IMR-90 (cell line): ENCODE measurements around the gene GLI1. TPM values are rescaled to one million over a fixed set of nuclear protein-coding genes. Genes with fewer than 3 reads are reported as not detected.

Experiments used
- ATAC-seq: fragments of 200-7000 bp; cut with Tn5 transposase; 2 replicates; pipeline ENCODE4 v1.9.1; 2020; ENCODE audit warnings: low read depth, mild to moderate bottlenecking, moderate library complexity
- BruUV-seq: library from RNA; stranded (reverse); fragments of 400-500 nt; replicated peaks from 2 replicates; lab custom pipeline; 2021; lab: Mats Ljungman, UMichigan
- CTCF ChIA-PET: fragments of 300-600 bp; formaldehyde crosslinking; extraction: SDS; loops from one replicate; lab custom pipeline; 2021; ENCODE audit warnings: antibody characterized with exemption; lab: Yijun Ruan, JAX
- POLR2A ChIA-PET: fragments of 300-600 bp; sonication (Branson Sonifier 250); formaldehyde crosslinking; loops from one replicate; lab custom pipeline; 2022; ENCODE audit warnings: antibody characterized with exemption; ENCODE audit not compliant: unreplicated experiment; lab: Charles Lee
- DNase-seq: peaks from one replicate; pipeline ENCODE4 v3.0.0; 2013
- H2AFZ ChIP-seq: replicated peaks from 2 replicates; pipeline ENCODE3; 2013; ENCODE audit warnings: low read length, mild to moderate bottlenecking; ENCODE audit not compliant: poor library complexity
- H2AK5ac ChIP-seq: 2 replicates; pipeline ENCODE4 v1.6.1; 2013; ENCODE audit warnings: low read depth, low read length, inconsistent platforms
- H2AK9ac ChIP-seq: replicated peaks from 2 replicates; pipeline ENCODE3; 2013; ENCODE audit warnings: mild to moderate bottlenecking, low read depth, low read length, moderate library complexity; ENCODE audit not compliant: poor library complexity
- H2BK120ac ChIP-seq: 2 replicates; pipeline ENCODE4 v1.6.1; 2013; ENCODE audit warnings: low read depth, low read length, inconsistent platforms
- H2BK15ac ChIP-seq: 3 replicates; pipeline ENCODE4 v1.6.1; 2013; ENCODE audit warnings: low read depth, low read length, inconsistent platforms
- H2BK20ac ChIP-seq: 2 replicates; pipeline ENCODE4 v1.6.1; 2013; ENCODE audit warnings: low read depth, mild to moderate bottlenecking, inconsistent platforms, low read length, moderate library complexity
- H2BK5ac ChIP-seq: 2 replicates; pipeline ENCODE4 v1.6.1; 2013; ENCODE audit warnings: mild to moderate bottlenecking, low read depth, low read length, inconsistent platforms; ENCODE audit not compliant: poor library complexity, severe bottlenecking
- H3K14ac ChIP-seq: replicated peaks from 2 replicates; pipeline ENCODE4 v1.6.1; 2013; ENCODE audit warnings: low read depth, low read length, inconsistent platforms
- H3K18ac ChIP-seq: 2 replicates; pipeline ENCODE4 v1.6.1; 2013; ENCODE audit warnings: low read depth, low read length, control low read depth
- H3K23ac ChIP-seq: 2 replicates; pipeline ENCODE4 v1.6.1; 2013; ENCODE audit warnings: low read depth, low read length, inconsistent platforms
- H3K27ac ChIP-seq: 2 replicates; pipeline ENCODE4 v1.5.1; 2013; ENCODE audit warnings: mild to moderate bottlenecking, control low read depth, low read length; ENCODE audit not compliant: insufficient read depth
- H3K27me3 ChIP-seq: 2 replicates; pipeline ENCODE4 v1.6.1; 2013; ENCODE audit warnings: low read length; ENCODE audit not compliant: control insufficient read depth, insufficient read depth
- H3K36me3 ChIP-seq: 2 replicates; pipeline ENCODE4 v1.6.1; 2013; ENCODE audit warnings: low read length, mixed read lengths; ENCODE audit not compliant: control insufficient read depth, insufficient read depth
- H3K4ac ChIP-seq: 2 replicates; pipeline ENCODE4 v1.6.1; 2013; ENCODE audit warnings: low read depth, low read length, inconsistent platforms
- H3K4me1 ChIP-seq: 2 replicates; pipeline ENCODE4 v1.6.1; 2013; ENCODE audit warnings: low read length, mixed read lengths; ENCODE audit not compliant: control insufficient read depth, insufficient read depth
- H3K4me2 ChIP-seq: 2 replicates; pipeline ENCODE4 v1.6.1; 2013; ENCODE audit warnings: low read depth, mild to moderate bottlenecking, control low read depth, low read length, moderate library complexity
- H3K4me3 ChIP-seq: 2 replicates; pipeline ENCODE4 v1.5.1; 2013; ENCODE audit warnings: low read depth, mild to moderate bottlenecking, control low read depth, low read length, moderate library complexity; ENCODE audit not compliant: insufficient read depth
- H3K56ac ChIP-seq: 2 replicates; pipeline ENCODE4 v1.6.1; 2013; ENCODE audit warnings: low read length, inconsistent platforms; ENCODE audit not compliant: insufficient read depth; ENCODE audit errors: extremely low read depth
- H3K79me1 ChIP-seq, 2 experiments: 2 replicates each; pipeline ENCODE4 v1.6.1; 2013; ENCODE audit warnings: low read length in 2 of 2, inconsistent platforms in 1 of 2, low read depth in 1 of 2
- H3K9ac ChIP-seq: 2 replicates; pipeline ENCODE4 v1.6.1; 2013; ENCODE audit warnings: low read depth, low read length, control low read depth
- H3K9me1 ChIP-seq: 2 replicates; pipeline ENCODE4 v1.6.1; 2013; ENCODE audit warnings: low read length, inconsistent platforms; ENCODE audit not compliant: insufficient read depth
- H3K9me3 ChIP-seq: 2 replicates; pipeline ENCODE4 v1.6.1; 2013; ENCODE audit warnings: low read length; ENCODE audit not compliant: control insufficient read depth, insufficient read depth
- H4K20me1 ChIP-seq: 2 replicates; pipeline ENCODE4 v1.6.1; 2013; ENCODE audit warnings: low read length, inconsistent platforms; ENCODE audit not compliant: insufficient read depth
- H4K5ac ChIP-seq: 2 replicates; pipeline ENCODE4 v1.6.1; 2013; ENCODE audit warnings: mild to moderate bottlenecking, low read depth, low read length, control low read depth
- H4K8ac ChIP-seq, 2 experiments: 2 replicates each; pipeline ENCODE4 v1.6.1; 2013; ENCODE audit warnings: low read depth in 2 of 2, low read length in 2 of 2, control low read depth in 1 of 2, inconsistent platforms in 1 of 2
- H4K91ac ChIP-seq: 2 replicates; pipeline ENCODE4 v1.6.1; 2013; ENCODE audit warnings: low read depth, low read length, inconsistent platforms; ENCODE audit not compliant: insufficient read depth
- BHLHE40 ChIP-seq: fragments of 150-350 bp; IDR thresholded peaks from 2 replicates; pipeline ENCODE4 v1.6.1; 2016; ENCODE audit warnings: mild to moderate bottlenecking, low read depth, low read length
- CEBPB ChIP-seq: IDR thresholded peaks from 2 replicates; pipeline ENCODE4 v1.6.1; 2012; ENCODE audit warnings: low read depth, low read length, improper control_type of control experiment
- CTCF ChIP-seq: conservative IDR thresholded peaks from 2 replicates; pipeline ENCODE4 v1.5.1; 2012; ENCODE audit warnings: mild to moderate bottlenecking, low read depth, low read length, improper control_type of control experiment
- ELK1 ChIP-seq: fragments of 150-350 bp; IDR thresholded peaks from 2 replicates; pipeline ENCODE4 v1.6.1; 2016; ENCODE audit warnings: low read depth, mild to moderate bottlenecking, low read length, moderate library complexity, borderline replicate concordance
- FOS ChIP-seq: fragments of 150-350 bp; IDR thresholded peaks from 2 replicates; pipeline ENCODE4 v1.6.1; 2016; ENCODE audit warnings: low read depth, low read length
- MAFK ChIP-seq: IDR thresholded peaks from 2 replicates; pipeline ENCODE4 v1.6.1; 2012; ENCODE audit warnings: low read depth, low read length, improper control_type of control experiment
- MAZ ChIP-seq: IDR thresholded peaks from 2 replicates; pipeline ENCODE4 v1.6.1; 2012; ENCODE audit warnings: low read depth, mild to moderate bottlenecking, low read length, improper control_type of control experiment, moderate library complexity, borderline replicate concordance
- MXI1 ChIP-seq: IDR thresholded peaks from 2 replicates; pipeline ENCODE4 v1.6.1; 2012; ENCODE audit warnings: low read depth, mild to moderate bottlenecking, low read length, moderate library complexity, borderline replicate concordance
- NFE2L2 ChIP-seq: fragments of 150-350 bp; IDR thresholded peaks from 2 replicates; pipeline ENCODE4 v1.6.1; 2016; ENCODE audit warnings: low read depth, mild to moderate bottlenecking, low read length
- POLR2A ChIP-seq: IDR thresholded peaks from 2 replicates; pipeline ENCODE4 v1.6.1; 2012; ENCODE audit warnings: mild to moderate bottlenecking, low read depth, low read length
- RCOR1 ChIP-seq: IDR thresholded peaks from 2 replicates; pipeline ENCODE4 v1.6.1; 2012; ENCODE audit warnings: mild to moderate bottlenecking, low read length, improper control_type of control experiment; ENCODE audit not compliant: insufficient replicate concordance
- SMC3 ChIP-seq: fragments of 150-350 bp; IDR thresholded peaks from 2 replicates; pipeline ENCODE4 v1.6.1; 2016; ENCODE audit warnings: low read depth, mild to moderate bottlenecking, antibody characterized with exemption, low read length, moderate library complexity
- WGBS, 2 experiments: methylation state at CpG; one replicate each; pipeline versions ENCODE4 v1.1.5 to v1.1.7; 2013; ENCODE audit warnings: missing lambda C conversion rate in 2 of 2; ENCODE audit not compliant: insufficient read length in 1 of 2; ENCODE audit errors: extremely low coverage in 2 of 2; 5-methylcytosine and 5-hydroxymethylcytosine counted together
- dilution Hi-C: fragments of 300-500 bp; cut with HindIII; formaldehyde crosslinking; loops from one replicate; pipeline ENCODE4 v1.14.3; 2018; ENCODE audit warnings: low sequenced_read_pairs; ENCODE audit not compliant: unreplicated experiment
- in situ Hi-C: fragments of 300-500 bp; cut with MboI; formaldehyde crosslinking; loops from 3 replicates; pipeline ENCODE4 v1.14.3; 2019; ENCODE audit warnings: low sequenced_read_pairs, inconsistent platforms, mixed read lengths
- intact Hi-C: fragments of 100-400 bp; cut with micrococcal nuclease; formaldehyde crosslinking; loops from 2 replicates; pipeline ENCODE4 v1.10.0; 2022
- polyA plus RNA-seq, 3 experiments: library from polyadenylated mRNA; depleted of rRNA; stranded (reverse); fragments of >200 nt; gene quantifications; 2 replicates each; pipeline ENCODE4 v1.2.3, GENCODE V29; 2012; ENCODE audit warnings: low replicate concordance in 1 of 3
- total RNA-seq: library from RNA; depleted of rRNA; stranded (reverse); fragments of >200 nt; gene quantifications from 2 replicates; pipeline ENCODE4 v1.2.3, GENCODE V29; 2012

Gene GLI1
- total and polyA plus RNA-seq, 2 of the 4 experiments (the other 2 are of a cell fraction) = 1.3 to 3.8 TPM

GRCh38 chr12:57456145-57456700, 3.4 kb upstream of the GLI1 start (continued):
- TF ChIP-seq MXI1 (no peak), POLR2A (no peak)

DNA sequence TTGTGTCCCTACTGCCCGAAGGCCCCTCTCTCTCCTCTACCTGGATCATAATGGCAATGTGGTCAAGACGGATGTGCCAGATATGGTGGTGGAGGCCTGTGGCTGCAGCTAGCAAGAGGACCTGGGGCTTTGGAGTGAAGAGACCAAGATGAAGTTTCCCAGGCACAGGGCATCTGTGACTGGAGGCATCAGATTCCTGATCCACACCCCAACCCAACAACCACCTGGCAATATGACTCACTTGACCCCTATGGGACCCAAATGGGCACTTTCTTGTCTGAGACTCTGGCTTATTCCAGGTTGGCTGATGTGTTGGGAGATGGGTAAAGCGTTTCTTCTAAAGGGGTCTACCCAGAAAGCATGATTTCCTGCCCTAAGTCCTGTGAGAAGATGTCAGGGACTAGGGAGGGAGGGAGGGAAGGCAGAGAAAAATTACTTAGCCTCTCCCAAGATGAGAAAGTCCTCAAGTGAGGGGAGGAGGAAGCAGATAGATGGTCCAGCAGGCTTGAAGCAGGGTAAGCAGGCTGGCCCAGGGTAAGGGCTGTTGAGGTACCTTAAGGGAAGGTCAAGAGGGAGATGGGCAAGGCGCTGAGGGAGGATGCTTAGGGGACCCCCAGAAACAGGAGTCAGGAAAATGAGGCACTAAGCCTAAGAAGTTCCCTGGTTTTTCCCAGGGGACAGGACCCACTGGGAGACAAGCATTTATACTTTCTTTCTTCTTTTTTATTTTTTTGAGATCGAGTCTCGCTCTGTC, 2.7 kb upstream of the GLI1 start:
- Histone ChIP-seq H3K36me3 (no peaks in the 10 kb centered on the region), H2AK5ac (peak overlapping the region; percentile 87; the same call in 1 of the 2 replicates), H3K79me1 (peaks cover 0 to 12% of the 10 kb centered on the region in 2 experiments; a peak in 1 of 4 replicates), H3K56ac (no peak overlapping the region), H4K8ac (peak overlapping the region in 1 of 2 experiments; percentile 22; a peak in 1 of 4 replicates), H3K27ac (no peak overlapping the region), H2BK20ac (peak overlapping the region; percentile 48; the same call in 1 of the 2 replicates), H3K4me2 (no peak overlapping the region), H3K27me3 (no peaks in the 10 kb centered on the region), H4K91ac (peak overlapping the region; percentile 43), H3K9me1 (peaks cover 20% of the 10 kb centered on the region), H3K9me3 (no peaks in the 10 kb centered on the region), H2AFZ (peak overlapping the region; percentile 84), H3K18ac (no peak overlapping the region), H2BK120ac (peak overlapping the region; percentile 82), H2BK5ac (no peak overlapping the region), H3K4me3 (no peak overlapping the region), H2BK15ac (peak overlapping the region; percentile 79; the same call in 2 of the 3 replicates), H3K4ac (peak overlapping the region; percentile 78), H3K14ac (no peak overlapping the region; the same call in none of the 2 replicates), H4K5ac (no peak overlapping the region), H4K20me1 (no peaks in the 10 kb centered on the region), H3K9ac (no peak overlapping the region), H2AK9ac (peak overlapping the region; percentile 22), H3K23ac (no peak overlapping the region), H3K4me1 (peaks cover 31% of the 10 kb centered on the region)
- WGBS, 2 experiments = 95% methylated on average over 2 of the region's 6 CpGs; no CpG with 5 or more reads in 1 of the 2 experiments
- DNase-seq (no peak), ATAC-seq (no peak)
- BruUV-seq = no TSS peak
- intact Hi-C loops (loop anchor here (5.0 kb wide), 1 partner anchor 235 kb away; the partner anchor contains the start of gene OS9), dilution Hi-C loops (no loop called here), in situ Hi-C loops (no loop called here)
- POLR2A ChIA-PET = no interaction called here
- CTCF ChIA-PET = no interaction called here
- TF ChIP-seq CEBPB (no peak), SMC3 (no peak), ELK1 (no peak), RCOR1 (no peak), MAFK (no peak), CTCF (no peak), NFE2L2 (no peak), BHLHE40 (no peak), FOS (no peak), MAZ (no peak)
